ENCODE data around the gene NPR1.

Gene NPR1

GRCh38 chr1:153651771-153652170 lies 26.7 kb upstream of the NPR1 start:
- no peaks in the 10 kb centered on the region for H3K36me3 ChIP-seq (replicated peaks)
- no peak overlapping the region for H3K4me3 ChIP-seq (ENCODE audit: low read depth, low read length)
- TF ChIP-seq, protein P1, sequence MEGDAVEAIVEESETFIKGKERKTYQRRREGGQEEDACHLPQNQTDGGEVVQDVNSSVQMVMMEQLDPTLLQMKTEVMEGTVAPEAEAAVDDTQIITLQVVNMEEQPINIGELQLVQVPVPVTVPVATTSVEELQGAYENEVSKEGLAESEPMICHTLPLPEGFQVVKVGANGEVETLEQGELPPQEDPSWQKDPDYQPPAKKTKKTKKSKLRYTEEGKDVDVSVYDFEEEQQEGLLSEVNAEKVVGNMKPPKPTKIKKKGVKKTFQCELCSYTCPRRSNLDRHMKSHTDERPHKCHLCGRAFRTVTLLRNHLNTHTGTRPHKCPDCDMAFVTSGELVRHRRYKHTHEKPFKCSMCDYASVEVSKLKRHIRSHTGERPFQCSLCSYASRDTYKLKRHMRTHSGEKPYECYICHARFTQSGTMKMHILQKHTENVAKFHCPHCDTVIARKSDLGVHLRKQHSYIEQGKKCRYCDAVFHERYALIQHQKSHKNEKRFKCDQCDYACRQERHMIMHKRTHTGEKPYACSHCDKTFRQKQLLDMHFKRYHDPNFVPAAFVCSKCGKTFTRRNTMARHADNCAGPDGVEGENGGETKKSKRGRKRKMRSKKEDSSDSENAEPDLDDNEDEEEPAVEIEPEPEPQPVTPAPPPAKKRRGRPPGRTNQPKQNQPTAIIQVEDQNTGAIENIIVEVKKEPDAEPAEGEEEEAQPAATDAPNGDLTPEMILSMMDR (IDR thresholded peaks at IDR 0.05; ENCODE audit: low read depth, low read length, missing control alignments), result no peak
- no peak for DNase-seq
- no peak overlapping the region for H3K27ac ChIP-seq
- in situ Hi-C loops (cut with HindIII; ENCODE audit: low pct_ligation_motif_present, low sequenced_read_pairs), result no loop called here
- no peaks in the 10 kb centered on the region for H3K27me3 ChIP-seq (replicated peaks)

GRCh38 chr1:153652805-153653500 lies 25.5 kb upstream of the NPR1 start:
- no peaks in the 10 kb centered on the region for H3K36me3 ChIP-seq (replicated peaks)
- in situ Hi-C loops (cut with HindIII; ENCODE audit: low pct_ligation_motif_present, low sequenced_read_pairs), result no loop called here
- H3K27ac ChIP-seq, result no peak overlapping the region
- TF ChIP-seq, protein P1 (IDR thresholded peaks at IDR 0.05; ENCODE audit: low read depth, low read length, missing control alignments), result no peak
- peak; percentile 31 for DNase-seq
- H3K4me3 ChIP-seq (ENCODE audit: low read depth, low read length), result no peak overlapping the region
- H3K27me3 ChIP-seq (replicated peaks), result no peaks in the 10 kb centered on the region

- H3K4me3 ChIP-seq (ENCODE audit: low read depth, low read length), result no peak overlapping the region
- no peaks in the 10 kb centered on the region for H3K27me3 ChIP-seq (replicated peaks)
- TF ChIP-seq, protein P1 (IDR thresholded peaks at IDR 0.05; ENCODE audit: low read depth, low read length, missing control alignments), result no peak
- H3K27ac ChIP-seq, result no peak overlapping the region
- DNase-seq, result no peak
- in situ Hi-C loops (cut with HindIII; ENCODE audit: low pct_ligation_motif_present, low sequenced_read_pairs), result no loop called here
- H3K36me3 ChIP-seq (replicated peaks), result peaks cover 2% of the 10 kb centered on the region
Observed at GRCh38 chr1:153655333-153655732, 23.2 kb upstream of the NPR1 start.

GRCh38 chr1:153658400-153659174 lies 19.9 kb upstream of the NPR1 start, which contains the start of gene SNAPIN:
TSS of gene SNAPIN (plus strand) at chr1:153658703. CDS start at chr1:153658744, 41 bp downstream.
- TF ChIP-seq, protein P1 (IDR thresholded peaks at IDR 0.05; ENCODE audit: low read depth, low read length, missing control alignments), result peak; percentile 14
- Histone ChIP-seq H3K4me3 (ENCODE audit: low read depth, low read length) (peak within 1 kb of the TSS; percentile 84), H3K27me3 (replicated peaks) (no peaks in the 10 kb centered on the region), H3K27ac (peak within 1 kb of the TSS; percentile 92), H3K36me3 (replicated peaks) (peaks cover 29% of the 10 kb centered on the region)
- DNase-seq, result peak; percentile 87
- in situ Hi-C loops (cut with HindIII; ENCODE audit: low pct_ligation_motif_present, low sequenced_read_pairs), result no loop called here

GRCh38 chr1:153659175-153659534 lies 19.3 kb upstream of the NPR1 start:
- peak overlapping the region; percentile 92 for H3K27ac ChIP-seq
- H3K4me3 ChIP-seq (ENCODE audit: low read depth, low read length), result peak overlapping the region; percentile 84
- peaks cover 34% of the 10 kb centered on the region for H3K36me3 ChIP-seq (replicated peaks)
- TF ChIP-seq, protein P1 (IDR thresholded peaks at IDR 0.05; ENCODE audit: low read depth, low read length, missing control alignments), result no peak
- no peak for DNase-seq
- no peaks in the 10 kb centered on the region for H3K27me3 ChIP-seq (replicated peaks)
- in situ Hi-C loops (cut with HindIII; ENCODE audit: low pct_ligation_motif_present, low sequenced_read_pairs), result no loop called here
